IPS DF 6.9 (cell line): ENCODE results near the gene HOXC6.

Experiments
- DNase-seq: peaks from one replicate; pipeline ENCODE4 v3.0.0-alpha.2; 2013; ENCODE audit warnings: low read depth, low spot score
- H3K27ac ChIP-seq: one replicate; pipeline ENCODE4 v1.5.1; 2013; ENCODE audit warnings: low read length, control low read depth
- H3K27me3 ChIP-seq: 2 replicates; pipeline ENCODE4 v1.6.1; 2013; ENCODE audit warnings: mild to moderate bottlenecking, low read length; ENCODE audit not compliant: control insufficient read depth, insufficient read depth
- H3K36me3 ChIP-seq: 2 replicates; pipeline ENCODE4 v1.6.1; 2013; ENCODE audit warnings: low read length; ENCODE audit not compliant: control insufficient read depth, insufficient read depth
- H3K4me1 ChIP-seq: 2 replicates; pipeline ENCODE4 v1.6.1; 2013; ENCODE audit warnings: low read length; ENCODE audit not compliant: control insufficient read depth, insufficient read depth
- H3K4me3 ChIP-seq: 2 replicates; pipeline ENCODE4 v1.5.1; 2013; ENCODE audit warnings: mild to moderate bottlenecking, low read length
- H3K9me3 ChIP-seq: 2 replicates; pipeline ENCODE4 v1.6.1; 2013; ENCODE audit warnings: low read length, inconsistent platforms; ENCODE audit not compliant: control insufficient read depth, insufficient read depth
- WGBS: extraction: QIAGEN DNeasy Blood & Tissue Kit; methylation state at CpG from one replicate; pipeline ENCODE4 v1.1.7; 2013; ENCODE audit warnings: mixed read lengths, missing lambda C conversion rate; ENCODE audit not compliant: insufficient read length, insufficient coverage; 5-methylcytosine and 5-hydroxymethylcytosine counted together

The HOXC6 gene

DNA sequence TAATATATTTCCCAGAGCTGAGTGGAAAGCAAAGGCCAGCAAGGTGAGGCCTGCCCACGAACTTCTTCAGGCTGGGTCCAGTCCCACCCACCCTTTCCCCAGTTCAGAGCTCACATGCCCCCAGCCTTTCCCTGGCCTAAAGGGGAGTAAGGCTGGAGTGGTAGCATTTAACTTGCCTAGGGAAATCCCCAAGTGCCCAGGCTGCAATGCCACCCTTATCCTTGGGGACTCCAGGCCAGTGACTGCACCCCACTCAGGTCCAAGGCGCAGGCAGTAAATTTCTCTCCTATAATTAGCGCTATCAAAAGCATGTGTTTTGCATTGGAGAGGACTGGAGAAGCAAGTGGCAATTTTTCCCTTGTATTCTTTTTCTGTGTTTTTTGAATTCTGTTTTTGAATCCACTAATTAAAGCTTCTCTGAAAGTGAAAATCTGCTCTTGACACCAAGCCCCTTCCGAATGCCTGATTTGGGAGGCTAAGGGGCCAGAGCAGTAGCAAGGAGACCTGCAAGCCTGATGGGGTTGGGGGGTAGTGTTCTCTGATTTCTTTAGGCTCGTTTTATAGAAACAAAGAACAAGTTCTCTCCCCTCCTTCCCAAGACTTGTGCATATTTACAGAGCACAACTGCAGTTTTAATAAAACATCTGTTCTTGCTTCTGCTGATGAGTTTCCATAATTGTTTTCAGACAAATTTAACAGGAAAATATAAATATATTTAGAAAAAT lies 3.5 kb upstream of the HOXC6 start:
- Histone ChIP-seq H3K27me3 (peaks cover 97% of the 10 kb centered on the region), H3K36me3 (no peaks in the 10 kb centered on the region), H3K4me1 (no peaks in the 10 kb centered on the region), H3K27ac (no peak overlapping the region), H3K9me3 (no peaks in the 10 kb centered on the region), H3K4me3 (no peak overlapping the region)
- WGBS: no CpG with 5 or more reads among the region's 5 CpGs
- no peak for DNase-seq

DNA sequence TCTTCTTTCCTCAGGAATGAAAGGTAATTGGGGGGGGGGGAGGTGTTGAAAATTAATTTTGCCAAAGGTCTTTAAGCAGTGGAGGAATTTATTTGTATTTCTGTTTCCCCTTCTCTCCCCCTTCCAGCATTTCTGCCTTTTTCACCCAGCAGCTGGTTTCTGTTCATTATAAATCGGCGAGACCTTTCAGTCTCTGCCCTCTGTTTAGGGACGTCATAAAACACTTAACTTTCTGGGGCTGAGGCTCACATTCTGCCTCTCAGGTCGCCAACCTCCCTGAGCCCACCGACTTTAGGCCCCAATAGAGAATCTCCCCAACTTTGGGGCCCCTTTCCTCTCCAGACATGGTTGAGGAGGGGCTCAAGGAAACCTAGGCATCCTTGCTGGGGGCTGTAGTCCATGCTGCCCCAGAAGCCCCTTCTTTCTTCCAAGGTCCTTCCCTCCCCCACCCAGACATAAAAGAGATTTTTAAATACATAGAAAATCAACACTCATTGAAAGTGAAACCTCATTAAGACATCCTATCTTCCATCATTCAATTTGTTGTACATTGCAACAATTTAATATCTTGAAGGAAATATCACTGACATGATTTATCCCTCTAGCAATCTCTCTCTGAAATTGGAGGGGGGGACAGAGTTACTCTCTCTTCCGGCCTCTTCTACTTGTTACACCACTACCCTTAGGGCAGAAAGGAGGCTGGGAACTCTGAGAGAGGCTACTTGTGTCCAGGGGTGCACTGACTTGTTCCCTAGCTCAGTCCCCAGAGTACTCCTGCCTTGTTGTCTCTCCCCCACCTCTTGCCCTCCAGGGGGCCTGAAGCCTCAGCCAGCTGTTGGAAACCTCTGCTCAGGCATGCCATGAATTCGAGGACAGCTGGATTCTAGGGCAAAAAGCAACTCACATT lies 2.5 kb upstream of the HOXC6 start:
- whole genome bisulfite sequencing: no CpG with 5 or more reads among the region's 7 CpGs
- H3K4me3 ChIP-seq: no peak overlapping the region

DNA sequence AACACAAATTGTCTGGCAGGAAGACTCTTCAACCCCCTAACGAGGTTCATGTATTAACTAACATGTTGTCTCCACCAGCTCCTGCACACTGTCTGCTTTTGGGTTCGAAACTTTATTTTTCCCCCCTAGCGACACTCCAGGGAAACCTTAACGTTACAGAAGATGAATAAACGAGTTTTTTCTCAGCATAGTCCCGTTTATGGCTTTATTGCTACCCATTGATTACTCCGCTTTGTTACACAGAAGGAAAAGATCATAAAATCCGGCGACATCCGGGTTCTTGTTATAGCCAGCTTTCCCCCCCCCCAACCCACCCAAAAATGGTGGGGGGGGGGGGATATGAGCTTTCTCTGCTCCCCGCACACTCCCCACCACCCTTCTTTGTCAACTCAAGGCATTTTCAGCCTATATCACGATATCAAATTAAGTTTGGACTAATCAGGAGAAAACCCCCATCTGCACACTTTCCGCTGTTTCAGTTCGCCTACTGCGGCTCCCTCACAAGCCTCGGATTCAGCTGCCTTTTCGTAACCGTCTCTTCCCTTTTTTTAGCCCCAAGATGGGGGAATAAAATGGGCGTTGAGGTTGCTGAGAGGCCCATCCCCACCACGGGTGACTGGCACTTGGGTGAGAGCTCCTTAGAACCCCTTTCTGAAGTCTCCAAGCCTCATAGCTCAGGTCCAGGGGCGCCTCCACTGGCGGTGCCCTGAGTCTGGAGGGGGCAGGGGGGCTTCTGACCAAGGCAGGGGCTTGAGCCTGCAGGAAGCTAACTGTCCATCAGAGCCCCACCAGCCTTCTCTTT lies 1.4 kb upstream of the HOXC6 start:
- no peaks in the 10 kb centered on the region for H3K4me1 ChIP-seq
- DNase-seq: no peak
- H3K4me3 ChIP-seq: no peak overlapping the region
- peaks cover 97% of the 10 kb centered on the region for H3K27me3 ChIP-seq
- no CpG with 5 or more reads among the region's 22 CpGs for WGBS
- H3K9me3 ChIP-seq: no peaks in the 10 kb centered on the region
- H3K27ac ChIP-seq: no peak overlapping the region
- H3K36me3 ChIP-seq: no peaks in the 10 kb centered on the region

More for the DNA sequence above, 2.5 kb upstream of the HOXC6 start:
- Histone ChIP-seq H3K36me3 (no peaks in the 10 kb centered on the region), H3K4me1 (no peaks in the 10 kb centered on the region), H3K9me3 (no peaks in the 10 kb centered on the region), H3K27ac (no peak overlapping the region), H3K27me3 (peaks cover 97% of the 10 kb centered on the region)
- DNase-seq: no peak

DNA sequence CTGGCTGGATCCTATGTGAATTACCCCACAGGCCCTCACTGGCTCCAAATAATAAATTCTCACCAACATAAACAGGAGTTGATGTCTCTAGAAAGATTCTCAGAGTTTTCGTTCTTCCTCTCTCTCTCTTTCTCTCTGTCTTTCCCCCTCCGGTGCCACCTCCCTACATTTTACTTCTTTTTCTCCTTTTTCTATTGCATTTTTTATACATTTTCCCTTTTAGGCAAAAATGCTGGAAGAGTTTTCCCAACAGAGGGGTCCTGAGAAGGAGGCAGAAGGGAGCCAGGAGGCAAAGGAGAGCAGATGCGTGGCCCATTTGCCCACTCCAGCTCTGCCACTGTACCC lies 826 bp upstream of the HOXC6 start:
- WGBS: 100% methylated on average over 1 of the region's 3 CpGs

DNA sequence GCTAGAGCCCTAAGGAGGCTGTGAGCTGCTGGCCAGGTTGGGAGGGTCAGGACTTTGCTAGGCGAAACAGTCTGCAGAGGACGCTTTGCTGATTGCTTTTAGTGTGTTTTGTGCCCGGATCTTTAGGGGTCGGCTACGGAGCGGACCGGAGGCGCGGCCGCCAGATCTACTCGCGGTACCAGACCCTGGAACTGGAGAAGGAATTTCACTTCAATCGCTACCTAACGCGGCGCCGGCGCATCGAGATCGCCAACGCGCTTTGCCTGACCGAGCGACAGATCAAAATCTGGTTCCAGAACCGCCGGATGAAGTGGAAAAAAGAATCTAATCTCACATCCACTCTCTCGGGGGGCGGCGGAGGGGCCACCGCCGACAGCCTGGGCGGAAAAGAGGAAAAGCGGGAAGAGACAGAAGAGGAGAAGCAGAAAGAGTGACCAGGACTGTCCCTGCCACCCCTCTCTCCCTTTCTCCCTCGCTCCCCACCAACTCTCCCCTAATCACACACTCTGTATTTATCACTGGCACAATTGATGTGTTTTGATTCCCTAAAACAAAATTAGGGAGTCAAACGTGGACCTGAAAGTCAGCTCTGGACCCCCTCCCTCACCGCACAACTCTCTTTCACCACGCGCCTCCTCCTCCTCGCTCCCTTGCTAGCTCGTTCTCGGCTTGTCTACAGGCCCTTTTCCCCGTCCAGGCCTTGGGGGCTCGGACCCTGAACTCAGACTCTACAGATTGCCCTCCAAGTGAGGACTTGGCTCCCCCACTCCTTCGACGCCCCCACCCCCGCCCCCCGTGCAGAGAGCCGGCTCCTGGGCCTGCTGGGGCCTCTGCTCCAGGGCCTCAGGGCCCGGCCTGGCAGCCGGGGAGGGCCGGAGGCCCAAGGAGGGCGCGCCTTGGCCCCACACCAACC lies 1.5 kb downstream of the HOXC6 start:
- Histone ChIP-seq H3K27ac (no peak overlapping the region), H3K9me3 (no peaks in the 10 kb centered on the region), H3K4me3 (no peak overlapping the region), H3K27me3 (peaks cover 98% of the 10 kb centered on the region), H3K4me1 (no peaks in the 10 kb centered on the region), H3K36me3 (no peaks in the 10 kb centered on the region)
- WGBS: no CpG with 5 or more reads among the region's 53 CpGs
- DNase-seq: no peak

More for the DNA sequence above, 826 bp upstream of the HOXC6 start:
- no peaks in the 10 kb centered on the region for H3K4me1 ChIP-seq
- H3K27me3 ChIP-seq: peaks cover 98% of the 10 kb centered on the region
- H3K9me3 ChIP-seq: no peaks in the 10 kb centered on the region
- H3K27ac ChIP-seq: no peak overlapping the region
- no peak overlapping the region for H3K4me3 ChIP-seq
- H3K36me3 ChIP-seq: no peaks in the 10 kb centered on the region
- DNase-seq: no peak

DNA sequence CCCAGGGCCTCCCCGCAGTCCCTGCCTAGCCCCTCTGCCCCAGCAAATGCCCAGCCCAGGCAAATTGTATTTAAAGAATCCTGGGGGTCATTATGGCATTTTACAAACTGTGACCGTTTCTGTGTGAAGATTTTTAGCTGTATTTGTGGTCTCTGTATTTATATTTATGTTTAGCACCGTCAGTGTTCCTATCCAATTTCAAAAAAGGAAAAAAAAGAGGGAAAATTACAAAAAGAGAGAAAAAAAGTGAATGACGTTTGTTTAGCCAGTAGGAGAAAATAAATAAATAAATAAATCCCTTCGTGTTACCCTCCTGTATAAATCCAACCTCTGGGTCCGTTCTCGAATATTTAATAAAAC lies 2.2 kb downstream of the HOXC6 start:
- Histone ChIP-seq H3K9me3 (no peaks in the 10 kb centered on the region), H3K27ac (no peak overlapping the region), H3K27me3 (peaks cover 98% of the 10 kb centered on the region), H3K36me3 (no peaks in the 10 kb centered on the region), H3K4me3 (no peak overlapping the region), H3K4me1 (no peaks in the 10 kb centered on the region)
- no CpG with 5 or more reads among the region's 7 CpGs for WGBS
- no peak for DNase-seq

DNA sequence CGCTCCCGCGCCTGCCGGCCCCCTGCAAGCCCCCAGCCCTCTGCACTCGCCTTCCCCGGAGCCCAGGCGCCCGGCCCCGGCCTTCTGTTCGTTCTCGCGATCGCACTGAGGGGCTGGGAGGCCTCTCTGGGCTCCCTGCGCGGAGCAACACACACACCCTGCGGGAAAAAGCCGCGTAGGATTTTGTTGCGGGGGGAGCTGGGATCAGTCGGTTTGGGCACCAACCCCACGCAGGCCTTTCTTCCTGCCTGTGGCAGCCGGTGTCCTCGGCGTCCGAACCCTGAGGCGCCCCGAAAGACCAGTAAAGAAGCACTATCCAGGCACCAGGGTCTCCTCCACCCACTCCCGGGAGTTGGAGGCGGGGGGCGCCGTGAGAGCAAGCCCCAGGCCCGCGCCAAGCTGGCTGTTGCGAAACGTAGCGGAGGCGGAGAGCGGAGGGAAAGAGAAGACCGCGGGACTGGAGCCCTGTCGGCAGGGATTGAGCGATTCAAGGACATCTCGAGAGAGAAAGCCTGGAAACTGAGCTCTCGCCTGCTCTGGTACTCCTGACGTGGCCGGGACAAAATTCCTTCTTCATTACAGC lies 2.7 kb downstream of the HOXC6 start:
- no peak overlapping the region for H3K27ac ChIP-seq
- no CpG with 5 or more reads among the region's 46 CpGs for WGBS
- no peaks in the 10 kb centered on the region for H3K4me1 ChIP-seq
- no peaks in the 10 kb centered on the region for H3K36me3 ChIP-seq
- no peaks in the 10 kb centered on the region for H3K9me3 ChIP-seq
- no peak overlapping the region for H3K4me3 ChIP-seq
- H3K27me3 ChIP-seq: peaks cover 98% of the 10 kb centered on the region
- no peak for DNase-seq

DNA sequence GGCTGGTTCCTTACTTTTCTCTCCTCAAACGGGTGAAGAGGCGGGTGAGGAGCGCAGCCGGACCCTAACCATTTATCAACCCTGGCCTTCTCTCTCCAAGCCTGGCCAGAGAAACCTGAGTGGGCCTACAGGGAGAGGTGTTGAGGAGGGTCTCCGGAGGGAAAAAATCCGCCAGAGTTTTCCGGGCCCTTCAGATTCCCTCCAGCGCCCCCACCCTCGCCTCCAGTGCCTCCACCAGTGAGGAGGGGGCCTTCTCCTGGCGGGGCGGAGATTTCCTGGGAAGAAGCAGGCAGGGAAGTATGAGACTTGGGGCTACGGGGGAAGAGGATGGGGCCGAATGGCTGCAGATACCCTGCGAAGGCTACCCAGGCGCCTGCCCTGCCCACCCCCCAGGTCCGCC lies 3.2 kb downstream of the HOXC6 start:
- Histone ChIP-seq H3K36me3 (no peaks in the 10 kb centered on the region), H3K27me3 (peaks cover 98% of the 10 kb centered on the region), H3K27ac (no peak overlapping the region), H3K4me3 (no peak overlapping the region), H3K4me1 (no peaks in the 10 kb centered on the region), H3K9me3 (no peaks in the 10 kb centered on the region)
- no CpG with 5 or more reads among the region's 16 CpGs for WGBS
- DNase-seq: no peak

DNA sequence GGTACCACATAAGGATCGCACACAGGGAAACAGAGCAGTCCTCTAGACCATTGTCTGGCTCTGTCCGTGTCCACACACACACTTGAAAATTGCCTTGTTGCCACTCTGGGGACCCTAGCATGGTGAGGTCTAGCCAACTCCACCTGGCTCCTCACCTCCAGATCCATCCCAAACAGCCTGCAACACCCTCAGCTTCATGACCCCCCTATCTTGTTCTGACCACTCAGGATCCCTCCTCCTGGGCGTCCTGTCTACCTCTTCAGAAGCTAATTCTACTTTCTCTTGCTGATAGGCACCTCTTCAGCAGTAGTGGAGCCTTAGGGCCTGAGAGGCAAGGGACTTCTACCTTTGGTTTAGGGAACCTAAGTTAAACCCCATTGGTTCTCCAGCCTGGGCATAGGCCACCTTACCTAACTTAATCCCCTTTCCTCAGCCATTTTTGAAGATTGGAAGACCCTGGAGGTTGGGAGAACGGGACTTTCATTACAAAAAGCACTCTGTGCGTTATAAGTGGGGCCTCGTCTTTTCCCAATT lies 3.9 kb downstream of the HOXC6 start:
- H3K27me3 ChIP-seq: peaks cover 98% of the 10 kb centered on the region
- no peak overlapping the region for H3K27ac ChIP-seq
- H3K4me1 ChIP-seq: no peaks in the 10 kb centered on the region
- no peak for DNase-seq
- H3K4me3 ChIP-seq: no peak overlapping the region
- no peaks in the 10 kb centered on the region for H3K9me3 ChIP-seq
- no CpG with 5 or more reads among the region's 6 CpGs for WGBS
- no peaks in the 10 kb centered on the region for H3K36me3 ChIP-seq
